Skeletal muscle tissue (tissue), 4 donors: ENCODE measurements around the gene TSBP1. TPM values are rescaled to one million over a fixed set of nuclear protein-coding genes. Genes with fewer than 3 reads are reported as not detected.

Source experiments
- H3K27ac ChIP-seq: one replicate; pipeline ENCODE4 v1.7.0; 2013; ENCODE audit warnings: mild to moderate bottlenecking, low read depth, low read length, inconsistent platforms
- H3K27me3 ChIP-seq, 3 donors: one replicate each; pipeline ENCODE4 v1.7.0; 2013; ENCODE audit warnings: low read length in 3 of 3; ENCODE audit not compliant: control insufficient read depth in 3 of 3, insufficient read depth in 3 of 3
- H3K36me3 ChIP-seq, 3 donors: one replicate each; pipeline ENCODE4 v1.7.0; 2013; ENCODE audit warnings: low read length in 3 of 3; ENCODE audit not compliant: control insufficient read depth in 3 of 3, insufficient read depth in 3 of 3
- H3K4me1 ChIP-seq, 3 donors: one replicate each; pipeline ENCODE4 v1.7.0; 2013; ENCODE audit warnings: low read length in 3 of 3, mild to moderate bottlenecking in 3 of 3; ENCODE audit not compliant: control insufficient read depth in 3 of 3, insufficient read depth in 3 of 3
- H3K4me3 ChIP-seq, 3 donors: one replicate each; pipeline ENCODE4 v1.7.0; 2013; ENCODE audit warnings: low read length in 3 of 3
- H3K9ac ChIP-seq, 3 donors: one replicate each; pipeline ENCODE4 v1.7.0; 2013; ENCODE audit warnings: low read length in 3 of 3, mild to moderate bottlenecking in 3 of 3, moderate library complexity in 2 of 3, low read depth in 1 of 3
- H3K9me3 ChIP-seq, 3 donors: one replicate each; pipeline ENCODE4 v1.7.0; 2013; ENCODE audit warnings: low read length in 3 of 3; ENCODE audit not compliant: control insufficient read depth in 3 of 3
- total RNA-seq: library from RNA; depleted of rRNA; stranded (reverse); fragments of >200 nt; gene quantifications from one replicate; pipeline ENCODE4 v1.2.3, GENCODE V29; 2014
- donor health status: Osteomylitis.

TSBP1 gene
- total RNA-seq, 1 donor from 2014 or later = not detected

- Histone ChIP-seq H3K27me3 (peaks cover 22 to 44% (median 39%) of the 10 kb centered on the region in 3 donors), H3K27ac (no peak overlapping the region), H3K4me3 (no peak overlapping the region), H3K36me3 (no peaks in the 10 kb centered on the region), H3K9ac (no peak overlapping the region), H3K9me3 (no peaks in the 10 kb centered on the region), H3K4me1 (no peaks in the 10 kb centered on the region)
These were observed 31.1 kb upstream of the TSBP1 start for GRCh38 chr6:32402812-32403211.

DNA sequence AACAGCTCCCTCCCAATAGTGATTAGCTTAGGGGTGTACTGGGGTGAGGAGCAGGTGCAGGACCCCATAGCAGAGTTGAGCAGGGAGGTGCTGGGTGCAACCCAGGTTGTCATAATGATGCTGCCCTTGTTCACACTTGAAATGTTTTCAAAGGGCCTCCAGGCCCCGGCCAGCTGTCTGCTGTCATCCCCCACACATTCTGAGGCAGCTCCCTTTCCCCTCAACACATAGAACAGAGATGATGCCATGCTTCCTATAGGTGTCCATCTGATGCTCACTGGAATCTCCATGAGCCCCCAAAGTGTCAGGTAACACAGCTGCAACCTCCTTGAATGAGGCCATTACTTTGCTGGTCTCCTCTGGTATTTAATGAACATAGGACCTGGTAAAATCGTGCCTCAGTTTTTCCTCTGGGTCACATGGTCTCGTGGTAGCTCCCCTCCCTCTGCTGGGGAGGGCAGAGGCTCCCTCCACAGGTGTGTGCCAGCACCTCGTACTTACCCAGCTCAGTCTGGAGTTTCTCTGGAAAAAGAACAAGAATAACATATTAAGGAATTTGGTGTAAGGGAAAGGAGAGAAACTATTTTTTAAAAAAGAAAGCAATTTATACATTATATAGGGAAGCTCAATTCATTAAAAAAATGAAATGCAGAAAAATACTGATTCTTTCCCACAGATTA lies 29.7 kb upstream of the TSBP1 start:
- H3K4me1 ChIP-seq = no peaks in the 10 kb centered on the region
- H3K27ac ChIP-seq = no peak overlapping the region
- no peaks in the 10 kb centered on the region for H3K9me3 ChIP-seq
- H3K4me3 ChIP-seq = no peak overlapping the region
- H3K27me3 ChIP-seq = peaks cover 17 to 32% (median 32%) of the 10 kb centered on the region in 3 donors
- H3K36me3 ChIP-seq = no peaks in the 10 kb centered on the region
- H3K9ac ChIP-seq = no peak overlapping the region

- Histone ChIP-seq H3K27ac (no peak overlapping the region), H3K36me3 (no peaks in the 10 kb centered on the region), H3K4me1 (no peaks in the 10 kb centered on the region), H3K4me3 (no peak overlapping the region), H3K9ac (no peak overlapping the region), H3K9me3 (no peaks in the 10 kb centered on the region), H3K27me3 (peaks cover 3 to 4% (median 4%) of the 10 kb centered on the region in 3 donors)
These were observed 25.7 kb upstream of the TSBP1 start for GRCh38 chr6:32397252-32397920.

- Histone ChIP-seq H3K4me1 (no peaks in the 10 kb centered on the region), H3K27ac (no peak overlapping the region), H3K9ac (no peak overlapping the region), H3K36me3 (no peaks in the 10 kb centered on the region), H3K9me3 (no peaks in the 10 kb centered on the region), H3K4me3 (no peak overlapping the region), H3K27me3 (peaks cover 3 to 4% (median 4%) of the 10 kb centered on the region in 3 donors)
These were observed 24.3 kb upstream of the TSBP1 start for GRCh38 chr6:32396028-32396427.

GRCh38 chr6:32393665-32394420 lies 22.1 kb upstream of the TSBP1 start:
- Histone ChIP-seq H3K9me3 (no peaks in the 10 kb centered on the region), H3K4me1 (no peaks in the 10 kb centered on the region), H3K4me3 (no peak overlapping the region), H3K9ac (no peak overlapping the region), H3K36me3 (no peaks in the 10 kb centered on the region), H3K27ac (peak overlapping the region; percentile 62), H3K27me3 (peaks cover 0 to 3% (median 0%) of the 10 kb centered on the region in 3 donors)

DNA sequence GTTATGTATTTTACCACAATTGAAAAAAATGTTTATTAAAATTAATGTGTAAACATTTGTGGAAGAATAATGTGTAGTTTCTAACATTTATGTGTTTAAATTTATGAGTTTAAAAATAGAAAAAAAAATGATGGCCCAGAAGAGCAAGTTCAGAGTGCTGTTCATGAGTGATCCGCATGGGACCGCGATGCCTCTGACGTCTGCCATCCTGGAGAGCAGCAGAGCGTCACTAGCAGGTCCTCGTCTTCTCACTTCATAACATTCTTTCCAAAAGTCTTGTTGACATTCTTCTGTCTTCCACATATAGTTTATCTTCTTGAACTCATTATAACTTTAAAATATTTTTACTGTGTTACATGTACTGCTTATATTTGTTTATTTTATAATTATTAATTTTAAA lies 19.8 kb upstream of the TSBP1 start:
- Histone ChIP-seq H3K9ac (no peak overlapping the region), H3K4me3 (no peak overlapping the region), H3K27ac (no peak overlapping the region), H3K36me3 (no peaks in the 10 kb centered on the region), H3K27me3 (peaks cover 0 to 6% (median 3%) of the 10 kb centered on the region in 3 donors), H3K4me1 (no peaks in the 10 kb centered on the region), H3K9me3 (no peaks in the 10 kb centered on the region)

GRCh38 chr6:32387589-32388340 lies 16.1 kb upstream of the TSBP1 start:
- peaks cover 0 to 6% (median 0%) of the 10 kb centered on the region in 3 donors for H3K27me3 ChIP-seq
- no peak overlapping the region for H3K4me3 ChIP-seq
- no peaks in the 10 kb centered on the region for H3K9me3 ChIP-seq
- no peaks in the 10 kb centered on the region for H3K4me1 ChIP-seq
- no peaks in the 10 kb centered on the region for H3K36me3 ChIP-seq
- H3K9ac ChIP-seq = no peak overlapping the region
- H3K27ac ChIP-seq = no peak overlapping the region

- Histone ChIP-seq H3K9me3 (no peaks in the 10 kb centered on the region), H3K27ac (no peak overlapping the region), H3K4me3 (no peak overlapping the region), H3K36me3 (no peaks in the 10 kb centered on the region), H3K9ac (no peak overlapping the region), H3K4me1 (no peaks in the 10 kb centered on the region), H3K27me3 (peaks cover 0 to 6% (median 0%) of the 10 kb centered on the region in 3 donors)
These were observed 14.3 kb upstream of the TSBP1 start for GRCh38 chr6:32386040-32386439.

- Histone ChIP-seq H3K4me3 (no peak overlapping the region), H3K9me3 (no peaks in the 10 kb centered on the region)
These were observed 11.2 kb upstream of the TSBP1 start for GRCh38 chr6:32382757-32383420.

More at GRCh38 chr6:32382757-32383420, 11.2 kb upstream of the TSBP1 start:
- Histone ChIP-seq H3K27ac (no peak overlapping the region), H3K4me1 (no peaks in the 10 kb centered on the region), H3K9ac (no peak overlapping the region), H3K36me3 (no peaks in the 10 kb centered on the region), H3K27me3 (peaks cover 0 to 6% (median 0%) of the 10 kb centered on the region in 3 donors)
